ENCODE measurements around the gene ADNP. TPM values are rescaled to one million over a fixed set of nuclear protein-coding genes. Genes with fewer than 3 reads are reported as not detected.
A peak's percentile ranks its signal among the peaks of the same experiment; 100 is the strongest.

ADNP gene
- polyA plus RNA-seq, 1 of the 3 experiments (the other 2 are of a cell fraction), result 13.3 TPM

DNA sequence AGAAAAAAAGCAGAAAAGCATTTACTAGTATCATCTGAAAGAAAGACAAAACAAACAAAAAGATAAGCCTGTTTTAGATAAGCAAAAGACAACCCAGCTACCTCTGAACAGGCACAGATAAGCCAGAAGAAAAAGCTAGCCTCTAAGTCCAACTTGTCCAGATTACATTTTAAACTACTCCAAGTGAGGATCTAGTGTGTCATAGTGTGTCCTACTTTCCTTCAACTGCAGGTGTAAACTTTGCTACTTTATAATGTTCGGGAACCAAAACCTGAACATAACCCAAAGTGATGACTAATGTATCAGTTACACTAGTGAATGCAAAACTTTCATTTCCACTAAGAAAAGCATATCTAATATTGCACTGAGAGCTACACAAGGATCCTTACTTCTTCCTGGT lies 19.5 kb downstream of the ADNP start:
- Histone ChIP-seq H3K9me3 (no peaks in the 10 kb centered on the region), H3K4me1 (ENCODE audit: control insufficient read depth in 1 of 2, insufficient read depth in 2 of 2, low read depth in 1 of 2, low read length in 1 of 2) (peaks cover 51 to 60% of the 10 kb centered on the region in 2 experiments), H3K27me3 (ENCODE audit: insufficient read depth) (no peaks in the 10 kb centered on the region), H3K9me2 (no peaks in the 10 kb centered on the region), H3K9ac (no peak overlapping the region), H3K27ac (ENCODE audit: low read depth in 2 of 2, low read length in 1 of 2) (peak overlapping the region; percentile 73 to 85), H3K36me3 (replicated peaks in 1 of 2; ENCODE audit: control insufficient read depth in 1 of 2, insufficient read depth in 2 of 2, low read length in 1 of 2) (peaks cover 10 to 20% of the 10 kb centered on the region in 2 experiments), H3K4me2 (peak overlapping the region; percentile 65), H3K4me3 (ENCODE audit: low read depth in 2 of 2, low read length in 1 of 2) (no peak overlapping the region), H4K20me1 (ENCODE audit: insufficient read depth) (peaks cover 100% of the 10 kb centered on the region), H3K79me2 (ENCODE audit: insufficient read depth) (peaks cover 97% of the 10 kb centered on the region), H2AFZ (ENCODE audit: low read depth) (no peak overlapping the region), H3F3A (replicated peaks; ENCODE audit: insufficient read depth) (peaks cover 69% of the 10 kb centered on the region)
- WGBS (ENCODE audit: low lambda C conversion rate), result 26% methylated on average over 1 of the region's 1 CpG
- TF ChIP-seq FOXM1 (IDR thresholded peaks at IDR 0.05; ENCODE audit: low read depth) (no peak), EZH2phosphoT487 (IDR thresholded peaks at IDR 0.05; ENCODE audit: borderline replicate concordance, low read depth) (no peak), RAD21 (IDR thresholded peaks at IDR 0.05; ENCODE audit: low read length) (no peak), ELF1 (IDR thresholded peaks at IDR 0.05) (no peak), GATA2 (CRISPR knock-in tag; IDR thresholded peaks at IDR 0.05) (no peak), RCOR1 (IDR thresholded peaks at IDR 0.05; ENCODE audit: low read length) (no peak), GABPA (IDR thresholded peaks at IDR 0.05; ENCODE audit: low read depth) (no peak), RXRA (IDR thresholded peaks at IDR 0.05; ENCODE audit: borderline replicate concordance, low read depth) (no peak), JUND (IDR thresholded peaks at IDR 0.05) (no peak)
- TF ChIP-seq, protein P1, sequence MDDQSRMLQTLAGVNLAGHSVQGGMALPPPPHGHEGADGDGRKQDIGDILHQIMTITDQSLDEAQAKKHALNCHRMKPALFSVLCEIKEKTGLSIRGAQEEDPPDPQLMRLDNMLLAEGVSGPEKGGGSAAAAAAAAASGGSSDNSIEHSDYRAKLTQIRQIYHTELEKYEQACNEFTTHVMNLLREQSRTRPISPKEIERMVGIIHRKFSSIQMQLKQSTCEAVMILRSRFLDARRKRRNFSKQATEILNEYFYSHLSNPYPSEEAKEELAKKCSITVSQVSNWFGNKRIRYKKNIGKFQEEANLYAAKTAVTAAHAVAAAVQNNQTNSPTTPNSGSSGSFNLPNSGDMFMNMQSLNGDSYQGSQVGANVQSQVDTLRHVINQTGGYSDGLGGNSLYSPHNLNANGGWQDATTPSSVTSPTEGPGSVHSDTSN (IDR thresholded peaks at IDR 0.05), result no peak
- TF ChIP-seq, protein P2, sequence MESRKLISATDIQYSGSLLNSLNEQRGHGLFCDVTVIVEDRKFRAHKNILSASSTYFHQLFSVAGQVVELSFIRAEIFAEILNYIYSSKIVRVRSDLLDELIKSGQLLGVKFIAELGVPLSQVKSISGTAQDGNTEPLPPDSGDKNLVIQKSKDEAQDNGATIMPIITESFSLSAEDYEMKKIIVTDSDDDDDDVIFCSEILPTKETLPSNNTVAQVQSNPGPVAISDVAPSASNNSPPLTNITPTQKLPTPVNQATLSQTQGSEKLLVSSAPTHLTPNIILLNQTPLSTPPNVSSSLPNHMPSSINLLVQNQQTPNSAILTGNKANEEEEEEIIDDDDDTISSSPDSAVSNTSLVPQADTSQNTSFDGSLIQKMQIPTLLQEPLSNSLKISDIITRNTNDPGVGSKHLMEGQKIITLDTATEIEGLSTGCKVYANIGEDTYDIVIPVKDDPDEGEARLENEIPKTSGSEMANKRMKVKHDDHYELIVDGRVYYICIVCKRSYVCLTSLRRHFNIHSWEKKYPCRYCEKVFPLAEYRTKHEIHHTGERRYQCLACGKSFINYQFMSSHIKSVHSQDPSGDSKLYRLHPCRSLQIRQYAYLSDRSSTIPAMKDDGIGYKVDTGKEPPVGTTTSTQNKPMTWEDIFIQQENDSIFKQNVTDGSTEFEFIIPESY (IDR thresholded peaks at IDR 0.05; ENCODE audit: borderline replicate concordance, low read depth), result no peak
- TF ChIP-seq, protein P3, sequence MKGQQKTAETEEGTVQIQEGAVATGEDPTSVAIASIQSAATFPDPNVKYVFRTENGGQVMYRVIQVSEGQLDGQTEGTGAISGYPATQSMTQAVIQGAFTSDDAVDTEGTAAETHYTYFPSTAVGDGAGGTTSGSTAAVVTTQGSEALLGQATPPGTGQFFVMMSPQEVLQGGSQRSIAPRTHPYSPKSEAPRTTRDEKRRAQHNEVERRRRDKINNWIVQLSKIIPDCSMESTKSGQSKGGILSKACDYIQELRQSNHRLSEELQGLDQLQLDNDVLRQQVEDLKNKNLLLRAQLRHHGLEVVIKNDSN (IDR thresholded peaks at IDR 0.05; ENCODE audit: borderline replicate concordance, low read depth), result no peak
- CTCF ChIA-PET, result interaction anchor here (0.6 to 11.5 kb wide), 7 partner anchors 11 to 458 kb away, joined by 3 to 137 read pairs (median 4); partner anchors contain the start of genes ADNP and BCAS4
- no peak for DNase-seq
- POLR2A ChIA-PET, result interaction anchor here (1.0 kb wide), 1 partner anchor 19 kb away, joined by 3 read pairs; the partner anchor contains the start of gene ADNP

DNA sequence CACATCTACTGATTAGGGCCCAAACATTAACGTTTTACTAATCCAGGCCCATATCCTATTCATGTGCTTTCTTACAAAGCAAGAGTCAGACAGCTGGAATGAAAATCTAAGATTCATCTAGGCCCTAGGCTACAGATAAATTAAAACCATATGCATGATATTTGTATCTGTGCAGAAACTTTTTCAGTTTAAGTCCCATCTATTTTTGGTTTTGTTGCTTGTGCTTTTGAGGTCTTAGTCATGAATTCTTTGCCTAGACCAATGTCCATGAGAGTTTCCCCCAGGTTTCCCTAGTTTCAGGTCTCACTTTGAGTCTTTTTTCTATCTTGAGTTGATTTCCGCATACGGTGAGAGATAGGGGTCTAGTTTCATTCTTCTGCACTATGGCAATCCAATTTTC lies 20.2 kb downstream of the ADNP start:
- no peak overlapping the region; a peak in 1 of 4 replicates for H3K4me3 ChIP-seq (ENCODE audit: low read depth in 2 of 2, low read length in 1 of 2)
- no peaks in the 10 kb centered on the region for H3K9me2 ChIP-seq
- peak overlapping the region; percentile 65 for H3K4me2 ChIP-seq
- peaks cover 97% of the 10 kb centered on the region for H3K79me2 ChIP-seq (ENCODE audit: insufficient read depth)
- peaks cover 44 to 53% of the 10 kb centered on the region in 2 experiments for H3K4me1 ChIP-seq (ENCODE audit: control insufficient read depth in 1 of 2, insufficient read depth in 2 of 2, low read depth in 1 of 2, low read length in 1 of 2)
- H3K9ac ChIP-seq, result no peak overlapping the region
- CTCF ChIA-PET, result interaction anchor here (0.7 to 11.5 kb wide), 7 partner anchors 8 to 458 kb away, joined by 3 to 137 read pairs (median 5); partner anchors contain the start of genes ADNP and BCAS4
- DNase-seq, result peak; percentile 35
- H3F3A ChIP-seq (replicated peaks; ENCODE audit: insufficient read depth), result peaks cover 63% of the 10 kb centered on the region
- no peaks in the 10 kb centered on the region for H3K27me3 ChIP-seq (ENCODE audit: insufficient read depth)
- H3K27ac ChIP-seq (ENCODE audit: low read depth in 2 of 2, low read length in 1 of 2), result peak overlapping the region; percentile 73 to 85
- peaks cover 10 to 20% of the 10 kb centered on the region in 2 experiments for H3K36me3 ChIP-seq (replicated peaks in 1 of 2; ENCODE audit: control insufficient read depth in 1 of 2, insufficient read depth in 2 of 2, low read length in 1 of 2)
- WGBS (ENCODE audit: low lambda C conversion rate), result 26% methylated on average over 3 of the region's 3 CpGs
- no peaks in the 10 kb centered on the region for H3K9me3 ChIP-seq
- H4K20me1 ChIP-seq (ENCODE audit: insufficient read depth), result peaks cover 100% of the 10 kb centered on the region
- no peak overlapping the region for H2AFZ ChIP-seq (ENCODE audit: low read depth)
- POLR2A ChIA-PET, result no interaction called here
- TF ChIP-seq MEF2A (IDR thresholded peaks at IDR 0.05; ENCODE audit: borderline replicate concordance, low read depth) (peak; percentile 87), FOSL2 (IDR thresholded peaks at IDR 0.05; ENCODE audit: borderline replicate concordance, low read depth) (peak; percentile 51; the same call in 1 of the 2 replicates), MXI1 (IDR thresholded peaks at IDR 0.05; ENCODE audit: low read depth, low read length) (peak; percentile 40; the same call in 1 of the 2 replicates), TAF1 (IDR thresholded peaks at IDR 0.05; ENCODE audit: borderline replicate concordance, low read depth, low read length) (no peak), RAD21 (IDR thresholded peaks at IDR 0.05; ENCODE audit: low read length) (no peak), RCOR1 (IDR thresholded peaks at IDR 0.05; ENCODE audit: low read length) (peak; percentile 60; the same call in 1 of the 2 replicates), NFIC (IDR thresholded peaks at IDR 0.05; ENCODE audit: borderline replicate concordance) (peak; percentile 43; the same call in 1 of the 2 replicates), GATA2 (CRISPR knock-in tag; IDR thresholded peaks at IDR 0.05) (peak; percentile 46; the same call in 1 of the 2 replicates), POLR2AphosphoS5 (IDR thresholded peaks at IDR 0.05; ENCODE audit: low read depth, low read length) (peak; percentile 41; the same call in 1 of the 2 replicates), EP300 (IDR thresholded peaks at IDR 0.05; ENCODE audit: borderline replicate concordance in 1 of 2, low read depth in 1 of 2, low read length in 1 of 2) (peak; percentile 30 to 70; a peak in 3 of 4 replicates), TEAD4 (IDR thresholded peaks at IDR 0.05; ENCODE audit: borderline replicate concordance, insufficient read depth) (0 out of 2 replicates have a peak, but pooled peaks have one; percentile 15)
- TF ChIP-seq, protein P4, sequence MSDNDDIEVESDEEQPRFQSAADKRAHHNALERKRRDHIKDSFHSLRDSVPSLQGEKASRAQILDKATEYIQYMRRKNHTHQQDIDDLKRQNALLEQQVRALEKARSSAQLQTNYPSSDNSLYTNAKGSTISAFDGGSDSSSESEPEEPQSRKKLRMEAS (IDR thresholded peaks at IDR 0.05; ENCODE audit: low read depth), result peak; percentile 52; the same call in 1 of the 2 replicates
- TF ChIP-seq, protein P5, sequence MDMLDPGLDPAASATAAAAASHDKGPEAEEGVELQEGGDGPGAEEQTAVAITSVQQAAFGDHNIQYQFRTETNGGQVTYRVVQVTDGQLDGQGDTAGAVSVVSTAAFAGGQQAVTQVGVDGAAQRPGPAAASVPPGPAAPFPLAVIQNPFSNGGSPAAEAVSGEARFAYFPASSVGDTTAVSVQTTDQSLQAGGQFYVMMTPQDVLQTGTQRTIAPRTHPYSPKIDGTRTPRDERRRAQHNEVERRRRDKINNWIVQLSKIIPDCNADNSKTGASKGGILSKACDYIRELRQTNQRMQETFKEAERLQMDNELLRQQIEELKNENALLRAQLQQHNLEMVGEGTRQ (IDR thresholded peaks at IDR 0.05; ENCODE audit: borderline replicate concordance, low read depth, low read length), result no peak
- TF ChIP-seq, protein P3 (IDR thresholded peaks at IDR 0.05; ENCODE audit: borderline replicate concordance, low read depth), result no peak

Measured in SK-N-SH (cell line).